Measurements from ENCODE around the gene FAM83D.

DNA sequence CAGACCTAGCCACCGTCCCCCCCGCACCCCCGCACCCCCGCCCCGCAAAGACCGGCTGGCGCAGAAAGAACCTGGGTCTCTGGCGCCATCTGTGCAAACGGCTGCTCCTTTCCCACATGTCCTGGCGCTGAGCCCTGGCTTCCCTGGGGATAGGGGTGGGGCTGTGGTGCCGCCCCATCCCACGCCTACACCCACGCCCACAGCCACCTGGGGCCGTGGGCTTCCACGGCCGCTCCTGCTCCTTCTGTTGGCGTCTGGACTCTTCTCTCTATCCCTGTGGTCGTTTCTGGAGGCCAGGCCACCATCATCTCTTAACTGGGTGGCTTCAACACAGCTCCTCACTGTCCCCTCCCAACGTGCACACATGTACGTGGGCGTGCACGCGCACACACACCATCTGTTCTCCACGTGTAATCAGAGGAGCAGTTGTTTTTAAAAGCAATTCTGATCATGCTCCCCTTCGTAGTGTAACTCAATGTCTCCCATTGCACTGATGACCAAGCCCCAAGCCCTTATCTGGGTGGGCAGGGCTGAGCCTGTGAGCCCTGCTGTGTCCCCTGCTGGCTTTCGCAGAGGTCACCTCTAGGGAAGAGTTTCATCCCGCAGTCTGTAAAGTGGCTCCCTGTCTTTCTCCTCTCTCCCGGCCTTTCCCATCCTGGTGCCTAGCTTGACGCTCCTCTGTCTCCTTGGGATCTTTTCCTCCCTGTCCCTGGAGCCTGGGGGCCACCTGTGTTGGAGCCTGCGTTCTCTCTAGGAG is 31.9 kb upstream of the FAM83D start:
- TF ChIP-seq, protein P1, sequence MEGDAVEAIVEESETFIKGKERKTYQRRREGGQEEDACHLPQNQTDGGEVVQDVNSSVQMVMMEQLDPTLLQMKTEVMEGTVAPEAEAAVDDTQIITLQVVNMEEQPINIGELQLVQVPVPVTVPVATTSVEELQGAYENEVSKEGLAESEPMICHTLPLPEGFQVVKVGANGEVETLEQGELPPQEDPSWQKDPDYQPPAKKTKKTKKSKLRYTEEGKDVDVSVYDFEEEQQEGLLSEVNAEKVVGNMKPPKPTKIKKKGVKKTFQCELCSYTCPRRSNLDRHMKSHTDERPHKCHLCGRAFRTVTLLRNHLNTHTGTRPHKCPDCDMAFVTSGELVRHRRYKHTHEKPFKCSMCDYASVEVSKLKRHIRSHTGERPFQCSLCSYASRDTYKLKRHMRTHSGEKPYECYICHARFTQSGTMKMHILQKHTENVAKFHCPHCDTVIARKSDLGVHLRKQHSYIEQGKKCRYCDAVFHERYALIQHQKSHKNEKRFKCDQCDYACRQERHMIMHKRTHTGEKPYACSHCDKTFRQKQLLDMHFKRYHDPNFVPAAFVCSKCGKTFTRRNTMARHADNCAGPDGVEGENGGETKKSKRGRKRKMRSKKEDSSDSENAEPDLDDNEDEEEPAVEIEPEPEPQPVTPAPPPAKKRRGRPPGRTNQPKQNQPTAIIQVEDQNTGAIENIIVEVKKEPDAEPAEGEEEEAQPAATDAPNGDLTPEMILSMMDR (IDR thresholded peaks at IDR 0.05; ENCODE audit: low read depth, low read length): no peak
- no peak for TF ChIP-seq EZH2phosphoT487 (IDR thresholded peaks at IDR 0.05; ENCODE audit: low read depth)

Measured in OCI-LY3 (cell line).